ENCODE results near the gene TMEM109.

Gene TMEM109

DNA sequence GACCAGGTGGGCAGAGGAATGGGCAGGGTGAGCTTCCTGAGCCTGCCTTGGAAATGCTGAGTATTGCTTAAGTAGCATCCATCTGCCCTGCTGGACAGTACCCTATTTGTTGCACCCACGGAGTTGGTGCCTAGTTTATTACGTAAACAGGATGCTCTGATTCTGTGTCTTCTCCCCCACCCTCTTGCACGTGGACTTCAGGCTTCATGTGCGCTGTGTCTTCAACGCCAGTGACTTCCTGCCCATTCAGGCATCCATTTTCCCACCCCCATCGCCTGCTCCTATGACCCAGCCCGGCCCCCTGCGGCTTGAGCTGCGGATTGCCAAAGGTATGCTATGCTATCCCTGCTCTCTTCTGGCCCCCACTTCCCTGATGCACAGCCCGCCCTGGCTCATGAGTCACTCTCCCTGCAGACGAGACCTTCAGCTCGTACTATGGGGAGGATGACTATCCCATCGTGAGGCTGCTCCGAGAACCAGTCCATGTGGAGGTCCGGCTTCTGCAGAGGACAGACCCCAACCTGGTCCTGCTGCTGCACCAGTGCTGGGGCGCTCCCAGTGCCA, 40.9 kb upstream of the TMEM109 start:
- peak; percentile 40; the same call in 2 of the 3 replicates for ATAC-seq
- TF ChIP-seq OSR1 (CRISPR knock-in tag; IDR thresholded peaks at IDR 0.05) = no peak
- TF ChIP-seq BACH2 (CRISPR knock-in tag; IDR thresholded peaks at IDR 0.05; ENCODE audit: borderline replicate concordance) = no peak
- no peak for TF ChIP-seq ZNF70 (CRISPR knock-in tag; IDR thresholded peaks at IDR 0.05)
- TF ChIP-seq, protein P1, sequence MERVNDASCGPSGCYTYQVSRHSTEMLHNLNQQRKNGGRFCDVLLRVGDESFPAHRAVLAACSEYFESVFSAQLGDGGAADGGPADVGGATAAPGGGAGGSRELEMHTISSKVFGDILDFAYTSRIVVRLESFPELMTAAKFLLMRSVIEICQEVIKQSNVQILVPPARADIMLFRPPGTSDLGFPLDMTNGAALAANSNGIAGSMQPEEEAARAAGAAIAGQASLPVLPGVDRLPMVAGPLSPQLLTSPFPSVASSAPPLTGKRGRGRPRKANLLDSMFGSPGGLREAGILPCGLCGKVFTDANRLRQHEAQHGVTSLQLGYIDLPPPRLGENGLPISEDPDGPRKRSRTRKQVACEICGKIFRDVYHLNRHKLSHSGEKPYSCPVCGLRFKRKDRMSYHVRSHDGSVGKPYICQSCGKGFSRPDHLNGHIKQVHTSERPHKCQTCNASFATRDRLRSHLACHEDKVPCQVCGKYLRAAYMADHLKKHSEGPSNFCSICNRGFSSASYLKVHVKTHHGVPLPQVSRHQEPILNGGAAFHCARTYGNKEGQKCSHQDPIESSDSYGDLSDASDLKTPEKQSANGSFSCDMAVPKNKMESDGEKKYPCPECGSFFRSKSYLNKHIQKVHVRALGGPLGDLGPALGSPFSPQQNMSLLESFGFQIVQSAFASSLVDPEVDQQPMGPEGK (CRISPR knock-in tag; IDR thresholded peaks at IDR 0.05; ENCODE audit: borderline replicate concordance) = no peak
- TF ChIP-seq ZFP3 (CRISPR knock-in tag; IDR thresholded peaks at IDR 0.05) = no peak
- no peak for TF ChIP-seq GLIS3 (CRISPR knock-in tag; IDR thresholded peaks at IDR 0.05)
- TF ChIP-seq SNAI2 (CRISPR knock-in tag; IDR thresholded peaks at IDR 0.05) = no peak
- TF ChIP-seq, protein P2, sequence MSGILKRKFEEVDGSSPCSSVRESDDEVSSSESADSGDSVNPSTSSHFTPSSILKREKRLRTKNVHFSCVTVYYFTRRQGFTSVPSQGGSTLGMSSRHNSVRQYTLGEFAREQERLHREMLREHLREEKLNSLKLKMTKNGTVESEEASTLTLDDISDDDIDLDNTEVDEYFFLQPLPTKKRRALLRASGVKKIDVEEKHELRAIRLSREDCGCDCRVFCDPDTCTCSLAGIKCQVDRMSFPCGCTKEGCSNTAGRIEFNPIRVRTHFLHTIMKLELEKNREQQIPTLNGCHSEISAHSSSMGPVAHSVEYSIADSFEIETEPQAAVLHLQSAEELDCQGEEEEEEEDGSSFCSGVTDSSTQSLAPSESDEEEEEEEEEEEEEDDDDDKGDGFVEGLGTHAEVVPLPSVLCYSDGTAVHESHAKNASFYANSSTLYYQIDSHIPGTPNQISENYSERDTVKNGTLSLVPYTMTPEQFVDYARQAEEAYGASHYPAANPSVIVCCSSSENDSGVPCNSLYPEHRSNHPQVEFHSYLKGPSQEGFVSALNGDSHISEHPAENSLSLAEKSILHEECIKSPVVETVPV (CRISPR knock-in tag; IDR thresholded peaks at IDR 0.05) = no peak
- TF ChIP-seq, protein P3, sequence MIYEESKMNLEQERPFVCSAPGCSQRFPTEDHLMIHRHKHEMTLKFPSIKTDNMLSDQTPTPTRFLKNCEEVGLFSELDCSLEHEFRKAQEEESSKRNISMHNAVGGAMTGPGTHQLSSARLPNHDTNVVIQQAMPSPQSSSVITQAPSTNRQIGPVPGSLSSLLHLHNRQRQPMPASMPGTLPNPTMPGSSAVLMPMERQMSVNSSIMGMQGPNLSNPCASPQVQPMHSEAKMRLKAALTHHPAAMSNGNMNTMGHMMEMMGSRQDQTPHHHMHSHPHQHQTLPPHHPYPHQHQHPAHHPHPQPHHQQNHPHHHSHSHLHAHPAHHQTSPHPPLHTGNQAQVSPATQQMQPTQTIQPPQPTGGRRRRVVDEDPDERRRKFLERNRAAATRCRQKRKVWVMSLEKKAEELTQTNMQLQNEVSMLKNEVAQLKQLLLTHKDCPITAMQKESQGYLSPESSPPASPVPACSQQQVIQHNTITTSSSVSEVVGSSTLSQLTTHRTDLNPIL (CRISPR knock-in tag; IDR thresholded peaks at IDR 0.05; ENCODE audit: low read depth) = no peak
- TF ChIP-seq, protein P4, sequence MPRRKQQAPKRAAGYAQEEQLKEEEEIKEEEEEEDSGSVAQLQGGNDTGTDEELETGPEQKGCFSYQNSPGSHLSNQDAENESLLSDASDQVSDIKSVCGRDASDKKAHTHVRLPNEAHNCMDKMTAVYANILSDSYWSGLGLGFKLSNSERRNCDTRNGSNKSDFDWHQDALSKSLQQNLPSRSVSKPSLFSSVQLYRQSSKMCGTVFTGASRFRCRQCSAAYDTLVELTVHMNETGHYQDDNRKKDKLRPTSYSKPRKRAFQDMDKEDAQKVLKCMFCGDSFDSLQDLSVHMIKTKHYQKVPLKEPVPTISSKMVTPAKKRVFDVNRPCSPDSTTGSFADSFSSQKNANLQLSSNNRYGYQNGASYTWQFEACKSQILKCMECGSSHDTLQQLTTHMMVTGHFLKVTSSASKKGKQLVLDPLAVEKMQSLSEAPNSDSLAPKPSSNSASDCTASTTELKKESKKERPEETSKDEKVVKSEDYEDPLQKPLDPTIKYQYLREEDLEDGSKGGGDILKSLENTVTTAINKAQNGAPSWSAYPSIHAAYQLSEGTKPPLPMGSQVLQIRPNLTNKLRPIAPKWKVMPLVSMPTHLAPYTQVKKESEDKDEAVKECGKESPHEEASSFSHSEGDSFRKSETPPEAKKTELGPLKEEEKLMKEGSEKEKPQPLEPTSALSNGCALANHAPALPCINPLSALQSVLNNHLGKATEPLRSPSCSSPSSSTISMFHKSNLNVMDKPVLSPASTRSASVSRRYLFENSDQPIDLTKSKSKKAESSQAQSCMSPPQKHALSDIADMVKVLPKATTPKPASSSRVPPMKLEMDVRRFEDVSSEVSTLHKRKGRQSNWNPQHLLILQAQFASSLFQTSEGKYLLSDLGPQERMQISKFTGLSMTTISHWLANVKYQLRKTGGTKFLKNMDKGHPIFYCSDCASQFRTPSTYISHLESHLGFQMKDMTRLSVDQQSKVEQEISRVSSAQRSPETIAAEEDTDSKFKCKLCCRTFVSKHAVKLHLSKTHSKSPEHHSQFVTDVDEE (CRISPR knock-in tag; IDR thresholded peaks at IDR 0.05) = no peak
- no peak for TF ChIP-seq ISL1 (CRISPR knock-in tag; IDR thresholded peaks at IDR 0.05)
- no peak for TF ChIP-seq TOX (CRISPR knock-in tag; IDR thresholded peaks at IDR 0.05; ENCODE audit: borderline replicate concordance)
- no peak for TF ChIP-seq ZC3H10 (CRISPR knock-in tag; IDR thresholded peaks at IDR 0.05)
- no peak for TF ChIP-seq CSDC2 (CRISPR knock-in tag; IDR thresholded peaks at IDR 0.05)
- no peak for TF ChIP-seq TCF4 (CRISPR knock-in tag; IDR thresholded peaks at IDR 0.05; ENCODE audit: borderline replicate concordance)
- TF ChIP-seq ESRRG (CRISPR knock-in tag; IDR thresholded peaks at IDR 0.05) = no peak
- TF ChIP-seq ZNF8 (CRISPR knock-in tag; IDR thresholded peaks at IDR 0.05) = no peak
- TF ChIP-seq, protein P5, sequence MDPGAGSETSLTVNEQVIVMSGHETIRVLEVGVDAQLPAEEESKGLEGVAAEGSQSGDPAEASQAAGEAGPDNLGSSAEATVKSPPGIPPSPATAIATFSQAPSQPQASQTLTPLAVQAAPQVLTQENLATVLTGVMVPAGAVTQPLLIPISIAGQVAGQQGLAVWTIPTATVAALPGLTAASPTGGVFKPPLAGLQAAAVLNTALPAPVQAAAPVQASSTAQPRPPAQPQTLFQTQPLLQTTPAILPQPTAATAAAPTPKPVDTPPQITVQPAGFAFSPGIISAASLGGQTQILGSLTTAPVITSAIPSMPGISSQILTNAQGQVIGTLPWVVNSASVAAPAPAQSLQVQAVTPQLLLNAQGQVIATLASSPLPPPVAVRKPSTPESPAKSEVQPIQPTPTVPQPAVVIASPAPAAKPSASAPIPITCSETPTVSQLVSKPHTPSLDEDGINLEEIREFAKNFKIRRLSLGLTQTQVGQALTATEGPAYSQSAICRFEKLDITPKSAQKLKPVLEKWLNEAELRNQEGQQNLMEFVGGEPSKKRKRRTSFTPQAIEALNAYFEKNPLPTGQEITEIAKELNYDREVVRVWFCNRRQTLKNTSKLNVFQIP (CRISPR knock-in tag; IDR thresholded peaks at IDR 0.05; ENCODE audit: borderline replicate concordance, low read depth) = no peak

DNA sequence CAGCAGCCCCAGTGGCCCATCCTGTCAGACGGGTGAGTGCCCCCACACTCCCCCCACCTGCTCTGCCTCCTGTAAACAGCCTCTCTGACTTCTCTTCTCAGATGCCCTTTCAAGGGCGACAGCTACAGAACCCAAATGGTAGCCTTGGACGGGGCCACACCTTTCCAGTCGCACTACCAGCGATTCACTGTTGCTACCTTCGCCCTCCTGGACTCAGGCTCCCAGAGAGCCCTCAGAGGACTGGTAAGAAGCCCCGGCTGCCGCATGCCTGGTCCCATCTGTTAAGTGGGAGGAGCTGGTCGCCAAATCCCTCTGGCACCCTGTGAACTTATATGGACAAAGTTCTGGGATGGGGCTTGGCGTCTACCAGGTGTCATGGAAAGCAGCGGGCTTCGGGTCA, 40.4 kb upstream of the TMEM109 start:
- ATAC-seq = no peak
- TF ChIP-seq ESRRG (CRISPR knock-in tag; IDR thresholded peaks at IDR 0.05) (no peak), ZNF8 (CRISPR knock-in tag; IDR thresholded peaks at IDR 0.05) (no peak), ZFP30 (CRISPR knock-in tag; IDR thresholded peaks at IDR 0.05) (no peak), ZNF70 (CRISPR knock-in tag; IDR thresholded peaks at IDR 0.05) (no peak), ISL1 (CRISPR knock-in tag; IDR thresholded peaks at IDR 0.05) (no peak), CSDC2 (CRISPR knock-in tag; IDR thresholded peaks at IDR 0.05) (no peak), SNAI2 (CRISPR knock-in tag; IDR thresholded peaks at IDR 0.05) (no peak), ZFP3 (CRISPR knock-in tag; IDR thresholded peaks at IDR 0.05) (no peak), ZNF565 (CRISPR knock-in tag; conservative IDR thresholded peaks at IDR 0.05; ENCODE audit: low read depth) (no peak), ZC3H10 (CRISPR knock-in tag; IDR thresholded peaks at IDR 0.05) (no peak)
- TF ChIP-seq, protein P5 (CRISPR knock-in tag; IDR thresholded peaks at IDR 0.05; ENCODE audit: borderline replicate concordance, low read depth) = no peak
- TF ChIP-seq, protein P3 (CRISPR knock-in tag; IDR thresholded peaks at IDR 0.05; ENCODE audit: low read depth) = no peak

Measured in SK-N-SH treated with all-trans-retinoic acid at 6 μM for 48 hours (cell line).